ENCODE data around the gene TSPYL1.

GRCh38 chr6:116287689-116288282 lies 8.1 kb upstream of the TSPYL1 start:
- peak; percentile 79 to 84 (median 80) for TF ChIP-seq CTCF (IDR thresholded peaks at IDR 0.05)
- no peak for TF ChIP-seq POLR2A (IDR thresholded peaks at IDR 0.05)

All from uterus (tissue), 2 donors.